Measurements from ENCODE around the gene OBSL1. TPM values are rescaled to one million over a fixed set of nuclear protein-coding genes. Genes with fewer than 3 reads are reported as not detected.

OBSL1 gene
- total RNA-seq, 6 experiments from 2014 or later = 60.0 to 85.2 (median 65.8) TPM

DNA sequence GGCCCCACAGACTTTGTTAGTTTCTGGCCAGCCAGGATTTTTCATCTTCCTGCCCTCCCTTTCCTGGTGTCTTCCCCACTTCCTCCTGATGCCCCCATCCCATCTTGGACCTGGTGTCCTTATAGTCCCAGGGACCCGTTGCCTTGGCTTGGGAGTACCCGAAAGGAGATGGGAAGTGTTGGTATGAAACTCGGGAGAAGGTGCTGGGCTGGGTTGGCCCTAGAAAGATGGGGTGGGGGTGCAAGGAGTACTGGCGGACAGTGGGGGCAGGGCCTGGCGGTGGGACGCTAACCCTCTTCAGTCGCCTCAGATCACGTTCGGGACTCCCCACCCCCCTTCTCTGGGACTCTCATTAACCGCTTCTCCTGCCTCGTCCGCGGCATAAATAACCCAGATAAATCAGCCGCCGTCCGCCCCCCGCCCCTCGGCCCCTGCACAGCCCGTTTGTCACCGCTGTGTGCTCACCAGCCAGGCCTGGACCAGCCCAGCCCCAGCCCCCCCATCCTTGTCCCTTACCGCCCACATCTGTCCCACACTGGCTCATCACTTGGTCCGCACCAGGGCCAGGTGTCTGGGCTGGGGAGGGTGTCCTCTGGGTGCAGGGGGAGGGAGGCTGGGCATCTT is 60.7 kb downstream of the OBSL1 start:
- no peaks in the 10 kb centered on the region; the same call in 1 of the 2 replicates for H3K36me3 Mint-ChIP-seq (ENCODE audit: low read depth)
- no peaks in the 10 kb centered on the region for H3K9me3 Mint-ChIP-seq
- DNase-seq = no peak
- no peak overlapping the region for H3K27ac Mint-ChIP-seq
- H3K4me1 Mint-ChIP-seq (ENCODE audit: low read depth) = peaks cover 21% of the 10 kb centered on the region
- peak overlapping the region; percentile 80; the same call in 1 of the 2 replicates for H3K4me3 Mint-ChIP-seq
- TF ChIP-seq CTCF (IDR thresholded peaks at IDR 0.05) = no peak
- peaks cover 33% of the 10 kb centered on the region for H3K27me3 Mint-ChIP-seq (ENCODE audit: insufficient read depth)

DNA sequence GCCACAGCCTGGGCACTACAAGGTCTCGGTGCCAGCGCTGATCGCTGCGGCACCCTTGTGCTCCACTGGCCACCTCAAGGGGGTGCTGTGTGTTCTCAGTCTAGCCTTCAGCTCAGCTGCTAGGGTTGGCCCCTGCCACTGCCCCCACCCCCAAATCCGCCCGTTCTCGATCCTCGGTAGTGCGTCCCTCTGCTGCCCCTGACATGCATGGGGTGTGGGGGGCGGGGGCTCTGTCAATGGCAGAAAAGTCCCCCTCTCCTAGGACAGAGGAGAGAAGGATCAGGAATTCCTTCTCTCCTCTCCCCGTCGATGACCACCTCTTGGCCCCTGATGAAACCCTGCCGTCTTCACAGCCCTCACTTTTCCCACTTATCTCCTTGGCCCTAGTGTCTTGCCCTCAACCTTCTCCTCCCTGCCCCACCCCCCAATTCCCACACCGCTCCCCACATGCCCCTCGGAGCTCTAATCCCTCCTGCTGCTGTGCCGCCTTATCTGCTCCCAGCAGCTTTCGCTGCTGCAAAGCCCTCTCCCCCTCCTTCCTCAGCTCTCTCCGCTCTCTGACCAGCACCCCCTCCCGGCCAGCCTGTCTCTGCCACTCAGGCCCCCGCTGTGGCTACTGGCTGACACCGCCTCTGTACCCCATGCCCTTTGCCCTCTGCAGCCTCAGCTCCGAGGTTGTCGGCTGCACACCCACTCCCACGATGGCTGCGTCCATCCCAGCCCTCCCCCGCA is 61.4 kb downstream of the OBSL1 start:
- Mint-ChIP-seq H3K36me3 (ENCODE audit: low read depth) (no peaks in the 10 kb centered on the region; the same call in 1 of the 2 replicates), H3K27me3 (ENCODE audit: insufficient read depth) (peaks cover 29% of the 10 kb centered on the region), H3K4me1 (ENCODE audit: low read depth) (peaks cover 21% of the 10 kb centered on the region), H3K27ac (no peak overlapping the region; the same call in 1 of the 2 replicates), H3K9me3 (no peaks in the 10 kb centered on the region), H3K4me3 (peak overlapping the region; percentile 80)
- peak; percentile 29 for DNase-seq
- peak; percentile 80 for TF ChIP-seq CTCF (IDR thresholded peaks at IDR 0.05)

GRCh38 chr2:219508971-219509779 is 62.2 kb downstream of the OBSL1 start:
- no peak for TF ChIP-seq CTCF (IDR thresholded peaks at IDR 0.05)
- peaks cover 26% of the 10 kb centered on the region for H3K27me3 Mint-ChIP-seq (ENCODE audit: insufficient read depth)
- no peaks in the 10 kb centered on the region for H3K9me3 Mint-ChIP-seq
- H3K27ac Mint-ChIP-seq = no peak overlapping the region; the same call in 1 of the 2 replicates
- no peaks in the 10 kb centered on the region; the same call in 1 of the 2 replicates for H3K36me3 Mint-ChIP-seq (ENCODE audit: low read depth)
- no peak for DNase-seq
- peaks cover 19% of the 10 kb centered on the region for H3K4me1 Mint-ChIP-seq (ENCODE audit: low read depth)
- H3K4me3 Mint-ChIP-seq = peak overlapping the region; percentile 80; the same call in 1 of the 2 replicates

DNA sequence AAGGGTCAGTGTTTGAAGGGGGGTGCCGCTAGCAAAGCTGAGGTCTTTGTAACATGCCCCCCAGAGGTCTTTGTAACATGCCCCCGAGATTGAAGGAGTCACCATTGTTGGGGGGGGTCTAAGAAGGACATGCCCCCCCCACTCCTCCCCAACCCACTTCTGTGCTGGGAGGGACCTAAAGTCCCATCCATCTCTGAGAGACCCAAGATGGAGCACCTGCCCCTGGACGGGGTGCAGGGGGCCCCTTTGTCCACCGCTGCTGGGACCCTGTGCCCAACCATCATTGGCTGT is 63.0 kb downstream of the OBSL1 start:
- H3K27me3 Mint-ChIP-seq (ENCODE audit: insufficient read depth) = peaks cover 21% of the 10 kb centered on the region
- no peaks in the 10 kb centered on the region for H3K9me3 Mint-ChIP-seq
- H3K4me1 Mint-ChIP-seq (ENCODE audit: low read depth) = peaks cover 12% of the 10 kb centered on the region
- no peak for DNase-seq
- no peak overlapping the region for H3K27ac Mint-ChIP-seq
- H3K4me3 Mint-ChIP-seq = no peak overlapping the region
- no peaks in the 10 kb centered on the region; the same call in 1 of the 2 replicates for H3K36me3 Mint-ChIP-seq (ENCODE audit: low read depth)
- no peak for TF ChIP-seq CTCF (IDR thresholded peaks at IDR 0.05)

GRCh38 chr2:219507581-219508443 is 63.5 kb downstream of the OBSL1 start:
- Mint-ChIP-seq H3K27ac (no peak overlapping the region), H3K36me3 (ENCODE audit: low read depth) (no peaks in the 10 kb centered on the region; the same call in 1 of the 2 replicates), H3K9me3 (no peaks in the 10 kb centered on the region), H3K4me1 (ENCODE audit: low read depth) (peaks cover 12% of the 10 kb centered on the region), H3K4me3 (no peak overlapping the region), H3K27me3 (ENCODE audit: insufficient read depth) (peaks cover 16% of the 10 kb centered on the region)
- DNase-seq = no peak
- no peak for TF ChIP-seq CTCF (IDR thresholded peaks at IDR 0.05)
